Type B pancreatic cell (in vitro differentiated cells): ENCODE results near the gene EYS. TPM values are rescaled to one million over a fixed set of nuclear protein-coding genes. Genes with fewer than 3 reads are reported as not detected.
A peak's percentile ranks its signal among the peaks of the same experiment; 100 is the strongest.

ENCODE experiments used
- DNase-seq: peaks from one replicate; pipeline ENCODE4 v3.0.0; 2021; ENCODE audit warnings: mixed read lengths; ENCODE audit not compliant: unreplicated experiment; ENCODE audit errors: extremely low spot score
- H3K27ac Mint-ChIP-seq: 2 replicates; pipeline ENCODE4 v1.8.0; 2021; ENCODE audit warnings: mild to moderate bottlenecking, mixed read lengths
- H3K27me3 Mint-ChIP-seq: 2 replicates; pipeline ENCODE4 v1.8.0; 2021; ENCODE audit warnings: mixed read lengths
- H3K36me3 Mint-ChIP-seq: 2 replicates; pipeline ENCODE4 v1.8.0; 2021; ENCODE audit warnings: mixed read lengths
- H3K4me1 Mint-ChIP-seq: one replicate; pipeline ENCODE4 v1.8.0; 2021; ENCODE audit warnings: mixed read lengths; ENCODE audit not compliant: unreplicated experiment
- H3K4me3 Mint-ChIP-seq: 2 replicates; pipeline ENCODE4 v1.8.0; 2021; ENCODE audit warnings: mild to moderate bottlenecking, mixed read lengths
- H3K9me3 Mint-ChIP-seq: 2 replicates; pipeline ENCODE4 v1.8.0; 2021; ENCODE audit warnings: mixed read lengths
- CTCF ChIP-seq: fragments of 200-600 bp; sonication (generic); conservative IDR thresholded peaks from 2 replicates; pipeline ENCODE4 v1.5.0; 2021; ENCODE audit warnings: antibody characterized with exemption, mild to moderate bottlenecking
- total RNA-seq: library from RNA; stranded (reverse); gene quantifications from 2 replicates; pipeline ENCODE4 v1.2.1, GENCODE V29; 2021; ENCODE audit warnings: low replicate concordance

Gene EYS
- total RNA-seq, 1 donor from 2014 or later = 1.5 TPM

DNA sequence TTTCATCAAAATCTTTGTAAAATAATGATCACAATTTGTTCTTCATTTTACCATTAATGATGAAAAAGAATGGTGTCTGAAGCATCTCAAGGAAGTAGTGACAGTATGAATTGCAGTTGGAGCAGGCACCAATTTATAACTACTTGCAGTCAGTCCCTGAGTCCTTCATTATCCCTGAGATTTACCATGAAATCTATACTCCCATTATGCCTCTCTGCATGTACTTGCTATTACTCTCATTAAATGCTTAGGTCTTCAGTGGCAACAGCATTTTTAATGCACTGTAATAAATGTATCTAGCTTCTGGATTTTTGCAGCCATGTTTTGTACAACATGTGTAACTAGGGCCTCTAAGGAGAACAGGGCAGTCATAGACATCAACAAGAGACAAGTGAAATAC, 708.8 kb downstream of the EYS start:
- Mint-ChIP-seq H3K4me3 (no peak overlapping the region), H3K27ac (no peak overlapping the region), H3K4me1 (peaks cover 4% of the 10 kb centered on the region), H3K9me3 (no peaks in the 10 kb centered on the region), H3K36me3 (no peaks in the 10 kb centered on the region), H3K27me3 (no peaks in the 10 kb centered on the region)
- TF ChIP-seq CTCF = no peak
- no peak for DNase-seq

GRCh38 chr6:64996301-64996700, 710.7 kb downstream of the EYS start:
- Mint-ChIP-seq H3K27me3 (no peaks in the 10 kb centered on the region), H3K36me3 (no peaks in the 10 kb centered on the region), H3K4me3 (no peak overlapping the region), H3K4me1 (peaks cover 4% of the 10 kb centered on the region), H3K27ac (no peak overlapping the region), H3K9me3 (no peaks in the 10 kb centered on the region)
- no peak for TF ChIP-seq CTCF
- no peak for DNase-seq

DNA sequence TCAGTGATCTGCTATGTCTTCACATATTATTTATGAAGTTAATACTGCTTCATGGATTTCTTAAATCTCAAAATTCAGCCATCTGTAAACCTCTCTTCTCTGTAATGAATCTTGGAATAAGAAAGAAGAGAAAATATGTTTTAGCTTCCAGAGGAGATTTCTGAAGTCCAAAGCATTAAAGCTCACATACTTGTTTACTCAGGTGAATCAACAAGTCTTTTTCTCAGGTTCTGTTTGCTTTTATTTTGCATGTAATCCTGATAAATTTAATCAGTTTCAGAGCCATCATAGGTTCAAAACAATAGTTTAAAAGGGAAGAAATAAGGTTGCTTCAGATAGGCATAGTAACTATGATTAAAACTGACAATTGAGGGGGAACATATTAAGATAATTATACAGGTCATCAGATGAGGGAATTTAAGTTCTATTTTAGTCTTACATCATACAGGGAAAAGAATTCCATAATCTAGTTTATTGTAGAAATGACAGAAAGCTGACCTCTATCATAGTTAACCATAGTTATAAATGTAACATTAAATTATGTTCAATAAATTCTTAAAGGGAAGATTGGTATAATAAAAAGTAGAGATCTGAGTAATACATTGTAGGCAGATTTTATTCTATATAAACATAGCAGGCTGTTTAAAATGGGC, 716.2 kb downstream of the EYS start:
- no peaks in the 10 kb centered on the region for H3K9me3 Mint-ChIP-seq
- H3K4me3 Mint-ChIP-seq = no peak overlapping the region
- DNase-seq = no peak
- no peaks in the 10 kb centered on the region for H3K4me1 Mint-ChIP-seq
- H3K27me3 Mint-ChIP-seq = peaks cover 6% of the 10 kb centered on the region
- no peak for TF ChIP-seq CTCF
- H3K27ac Mint-ChIP-seq = no peak overlapping the region
- no peaks in the 10 kb centered on the region for H3K36me3 Mint-ChIP-seq

GRCh38 chr6:64988148-64988547, 718.9 kb downstream of the EYS start:
- DNase-seq = no peak
- H3K4me1 Mint-ChIP-seq = no peaks in the 10 kb centered on the region
- peaks cover 6% of the 10 kb centered on the region for H3K27me3 Mint-ChIP-seq
- TF ChIP-seq CTCF = no peak
- H3K9me3 Mint-ChIP-seq = no peaks in the 10 kb centered on the region
- no peak overlapping the region for H3K4me3 Mint-ChIP-seq
- H3K27ac Mint-ChIP-seq = no peak overlapping the region
- H3K36me3 Mint-ChIP-seq = no peaks in the 10 kb centered on the region

DNA sequence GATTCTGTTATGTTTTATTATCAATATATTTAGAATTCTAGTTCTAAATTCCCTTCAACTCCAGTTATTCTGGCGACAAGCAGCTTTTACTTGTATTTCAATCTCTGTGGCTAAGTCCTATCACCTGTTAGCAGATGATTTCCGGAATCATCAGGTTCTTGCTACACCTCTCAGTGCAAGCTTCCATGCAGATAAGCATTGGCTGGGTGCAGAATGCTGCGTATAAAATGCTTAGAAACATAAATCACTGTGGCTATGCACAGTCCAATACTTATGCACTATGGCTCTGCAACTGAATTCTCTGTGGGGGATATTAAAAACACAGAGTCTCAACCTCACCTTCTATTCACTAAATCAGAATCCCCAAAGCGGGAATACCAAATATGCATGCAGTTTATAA, 720.0 kb downstream of the EYS start:
- Mint-ChIP-seq H3K27ac (no peak overlapping the region), H3K4me1 (no peaks in the 10 kb centered on the region), H3K9me3 (no peaks in the 10 kb centered on the region), H3K36me3 (no peaks in the 10 kb centered on the region), H3K27me3 (peaks cover 6% of the 10 kb centered on the region), H3K4me3 (no peak overlapping the region)
- DNase-seq = no peak
- TF ChIP-seq CTCF = no peak

GRCh38 chr6:64985726-64986125, 721.3 kb downstream of the EYS start:
- H3K27ac Mint-ChIP-seq = no peak overlapping the region
- H3K9me3 Mint-ChIP-seq = no peaks in the 10 kb centered on the region
- no peak overlapping the region for H3K4me3 Mint-ChIP-seq
- no peaks in the 10 kb centered on the region for H3K4me1 Mint-ChIP-seq
- TF ChIP-seq CTCF = peak; percentile 48
- peaks cover 6% of the 10 kb centered on the region for H3K27me3 Mint-ChIP-seq
- DNase-seq = no peak
- H3K36me3 Mint-ChIP-seq = no peaks in the 10 kb centered on the region
